Testis (tissue), 2 donors: Measurements from ENCODE around the gene NECTIN1.

Source experiments
- CTCF ChIP-seq, 3 experiments: fragments of 450-650 bp in 2 of 3; fragments of 200-600 bp in 1 of 3; sonication (generic) in 1 of 3; IDR thresholded peaks; one replicate each; pipeline ENCODE4 v1.5.1; 2016 to 2019; ENCODE audit warnings: antibody characterized with exemption in 3 of 3, mild to moderate bottlenecking in 2 of 3, moderate library complexity in 1 of 3
- POLR2A ChIP-seq: fragments of 450-650 bp; IDR thresholded peaks from one replicate; pipeline ENCODE4 v1.6.1; 2017; ENCODE audit warnings: antibody characterized with exemption, mild to moderate bottlenecking, moderate library complexity

DNA sequence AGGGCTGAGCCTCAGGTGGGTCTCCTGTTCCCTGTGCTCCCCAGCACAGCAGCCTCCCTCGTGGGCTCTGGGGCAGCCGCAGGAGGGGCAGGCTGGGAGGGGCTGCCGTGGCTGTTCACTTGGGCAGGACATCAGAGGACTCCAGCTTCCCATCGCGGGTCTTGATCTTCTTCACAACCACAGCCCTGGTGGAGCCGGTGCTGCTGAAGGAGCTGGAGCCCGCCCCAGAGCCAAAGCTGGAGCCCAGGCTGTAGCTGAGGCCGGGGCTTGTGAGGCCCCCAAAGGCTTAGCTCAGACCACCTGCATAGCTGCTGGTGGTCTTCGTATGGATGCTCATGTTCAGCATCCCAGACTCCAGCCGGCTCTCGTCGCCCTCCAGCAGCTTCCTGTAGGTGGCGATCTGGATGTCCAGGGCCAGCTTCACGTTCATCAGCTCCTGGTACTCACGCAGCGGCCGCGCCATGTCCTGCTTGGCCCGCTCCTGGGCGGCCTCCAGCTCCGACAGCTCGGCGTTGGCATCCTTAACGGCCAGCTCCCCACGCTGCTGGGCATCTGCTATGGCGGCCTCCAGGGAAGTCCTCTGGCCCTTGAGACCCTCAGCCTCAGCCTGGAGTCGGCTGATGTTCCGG is 126.1 kb downstream of the NECTIN1 start:
- TF ChIP-seq CTCF (IDR thresholded peaks at IDR 0.05): no peak
- no peak for TF ChIP-seq POLR2A
